WTC11 (cell line): ENCODE data around the gene CELSR3. TPM values are rescaled to one million over a fixed set of nuclear protein-coding genes. Genes with fewer than 3 reads are reported as not detected.

Source experiments
- ATAC-seq: fragments of 200-7000 bp; cut with Tn5 transposase; 2 replicates; pipeline ENCODE4 v1.10.0; 2021; ENCODE audit warnings: mild to moderate bottlenecking, moderate library complexity
- CTCF ChIA-PET: fragments of 300-600 bp; sonication (Branson Sonifier 250); formaldehyde crosslinking; loops from one replicate; lab custom pipeline; 2021; ENCODE audit warnings: antibody characterized with exemption; lab: Charles Lee
- POLR2A ChIA-PET: fragments of 350-600 bp; sonication (Branson Sonifier 250); formaldehyde crosslinking; loops from one replicate; lab custom pipeline; 2021; ENCODE audit warnings: antibody characterized with exemption; lab: Charles Lee
- DNase-seq: peaks from one replicate; pipeline ENCODE4 v3.0.0; 2021; ENCODE audit warnings: low spot score
- H3K27ac Mint-ChIP-seq: 2 replicates; pipeline ENCODE4 v1.8.0; 2021; ENCODE audit warnings: mixed read lengths
- H3K27me3 Mint-ChIP-seq: 2 replicates; pipeline ENCODE4 v1.8.0; 2021; ENCODE audit warnings: low read depth, mild to moderate bottlenecking, moderate library complexity, mixed read lengths
- H3K36me3 Mint-ChIP-seq: 2 replicates; pipeline ENCODE4 v1.8.0; 2021; ENCODE audit warnings: mixed read lengths
- H3K4me1 Mint-ChIP-seq: 2 replicates; pipeline ENCODE4 v1.8.0; 2022; ENCODE audit warnings: mixed read lengths
- H3K4me3 Mint-ChIP-seq: 2 replicates; pipeline ENCODE4 v1.8.0; 2021; ENCODE audit warnings: mild to moderate bottlenecking, moderate library complexity, mixed read lengths
- H3K9me3 Mint-ChIP-seq: 2 replicates; pipeline ENCODE4 v1.8.0; 2021; ENCODE audit warnings: mixed read lengths
- E2F5 ChIP-seq: sonication (generic); formaldehyde crosslinking; IDR thresholded peaks from 2 replicates; pipeline ENCODE4 v1.8.1; 2022; ENCODE audit warnings: mild to moderate bottlenecking, moderate library complexity, missing genetic modification reagents
- ELF4 ChIP-seq: sonication (generic); formaldehyde crosslinking; IDR thresholded peaks from 2 replicates; pipeline ENCODE4 v1.8.1; 2022; ENCODE audit warnings: low read depth, mild to moderate bottlenecking, moderate library complexity, missing genetic modification reagents
- ERG ChIP-seq: fragments of 250-450 bp; sonication (Bioruptor Pico); IDR thresholded peaks from 2 replicates; pipeline ENCODE4 v1.8.0; 2021; ENCODE audit warnings: mild to moderate bottlenecking
- ETV6 ChIP-seq: sonication (generic); formaldehyde crosslinking; IDR thresholded peaks from 2 replicates; pipeline ENCODE4 v1.8.1; 2022; ENCODE audit warnings: mild to moderate bottlenecking, missing genetic modification reagents
- GABPB1 ChIP-seq: sonication (generic); formaldehyde crosslinking; IDR thresholded peaks from 2 replicates; pipeline ENCODE4 v1.8.1; 2023; ENCODE audit warnings: mild to moderate bottlenecking, missing genetic modification reagents
- GRHL2 ChIP-seq: fragments of 250-450 bp; sonication (Bioruptor Pico); IDR thresholded peaks from 2 replicates; pipeline ENCODE4 v1.8.0; 2022; ENCODE audit warnings: mild to moderate bottlenecking, moderate library complexity; ENCODE audit not compliant: insufficient replicate concordance, severe bottlenecking
- JAZF1 ChIP-seq: fragments of 250-450 bp; sonication (Bioruptor Pico); IDR thresholded peaks from 2 replicates; pipeline ENCODE4 v1.9.0; 2021; ENCODE audit warnings: moderate library complexity, mild to moderate bottlenecking, inconsistent platforms
- JUN ChIP-seq: sonication (generic); formaldehyde crosslinking; IDR thresholded peaks from 2 replicates; pipeline ENCODE4 v1.8.0; 2023; ENCODE audit warnings: mild to moderate bottlenecking, missing genetic modification reagents
- MAX ChIP-seq: sonication (generic); formaldehyde crosslinking; IDR thresholded peaks from 2 replicates; pipeline ENCODE4 v1.8.0; 2022; ENCODE audit warnings: mild to moderate bottlenecking, missing genetic modification reagents
- MXD4 ChIP-seq: fragments of 250-450 bp; sonication (Bioruptor Pico); IDR thresholded peaks from 2 replicates; pipeline ENCODE4 v1.8.0; 2021; ENCODE audit warnings: mild to moderate bottlenecking, moderate library complexity, borderline replicate concordance
- MYBL2 ChIP-seq: sonication (generic); formaldehyde crosslinking; IDR thresholded peaks from 2 replicates; pipeline ENCODE4 v1.8.1; 2023; ENCODE audit warnings: mild to moderate bottlenecking, moderate library complexity, missing genetic modification reagents
- PREB ChIP-seq: sonication (generic); formaldehyde crosslinking; IDR thresholded peaks from 2 replicates; pipeline ENCODE4 v1.8.1; 2022; ENCODE audit warnings: mild to moderate bottlenecking, missing genetic modification reagents, moderate library complexity, borderline replicate concordance
- SMAD3 ChIP-seq: sonication (generic); formaldehyde crosslinking; IDR thresholded peaks from 2 replicates; pipeline ENCODE4 v1.8.0; 2022; ENCODE audit warnings: missing genetic modification reagents, mild to moderate bottlenecking, borderline replicate concordance
- TP53 ChIP-seq: sonication (generic); formaldehyde crosslinking; IDR thresholded peaks from 2 replicates; pipeline ENCODE4 v1.8.1; 2023; ENCODE audit warnings: mild to moderate bottlenecking, missing genetic modification reagents
- ZNF121 ChIP-seq: sonication (generic); formaldehyde crosslinking; IDR thresholded peaks from 2 replicates; pipeline ENCODE4 v1.8.0; 2023; ENCODE audit warnings: missing genetic modification reagents
- ZNF317 ChIP-seq: sonication (generic); formaldehyde crosslinking; IDR thresholded peaks from 2 replicates; pipeline ENCODE4 v1.8.1; 2023; ENCODE audit warnings: low read depth, mild to moderate bottlenecking, moderate library complexity, missing genetic modification reagents, borderline replicate concordance
- ZNF416 ChIP-seq: fragments of 250-450 bp; sonication (Bioruptor Pico); IDR thresholded peaks from 2 replicates; pipeline ENCODE4 v1.9.0; 2021; ENCODE audit warnings: mild to moderate bottlenecking, inconsistent platforms
- ZNF423 ChIP-seq: fragments of 250-450 bp; sonication (Bioruptor Pico); IDR thresholded peaks from 2 replicates; pipeline ENCODE4 v2.1.2; 2022; ENCODE audit warnings: mild to moderate bottlenecking, moderate library complexity
- total RNA-seq: library from RNA; stranded (reverse); gene quantifications from 3 replicates; pipeline ENCODE4 v1.2.3, GENCODE V29; 2021
- TF ChIP-seq, protein P1 (sequence below): sonication (generic); formaldehyde crosslinking; IDR thresholded peaks from 2 replicates; pipeline ENCODE4 v1.8.1; 2022; ENCODE audit warnings: low read depth, mild to moderate bottlenecking, moderate library complexity, missing genetic modification reagents, borderline replicate concordance
- TF ChIP-seq, protein P2 (sequence below): fragments of 250-450 bp; sonication (Bioruptor Pico); IDR thresholded peaks from 2 replicates; pipeline ENCODE4 v1.9.0; 2021; ENCODE audit warnings: mild to moderate bottlenecking

CELSR3 gene
- total RNA-seq, 1 experiment from 2014 or later: 27.9 TPM

DNA sequence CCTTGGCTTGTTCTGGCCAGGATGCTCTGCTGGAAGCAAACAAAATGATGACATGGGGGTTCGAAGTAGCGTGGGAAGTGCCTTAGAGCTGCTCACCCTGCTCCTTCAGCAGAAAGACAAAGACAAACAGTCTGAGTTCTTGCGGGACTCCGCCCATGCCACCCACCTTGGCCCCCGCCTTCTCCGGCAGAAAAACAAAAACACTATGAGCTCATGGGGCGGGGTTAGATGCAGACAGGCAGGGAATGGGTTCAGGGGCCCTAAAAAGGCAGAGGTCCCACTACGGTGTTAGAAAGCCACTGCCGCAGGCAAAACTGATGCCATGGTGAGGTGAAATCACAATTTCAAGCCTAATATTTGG, 32.7 kb upstream of the CELSR3 start:
- POLR2A ChIA-PET: interaction anchor here (0.7 to 1.6 kb wide), 3 partner anchors 10 to 22 kb away, joined by 3 to 6 read pairs (median 3); partner anchors contain the start of gene NCKIPSD
- peak overlapping the region; percentile 42 for H3K4me3 Mint-ChIP-seq
- peak; percentile 89 for ATAC-seq

GRCh38 chr3:48694610-48695392, 32.1 kb upstream of the CELSR3 start:
- H3K4me1 Mint-ChIP-seq: peaks cover 24% of the 10 kb centered on the region
- peaks cover 65% of the 10 kb centered on the region for H3K36me3 Mint-ChIP-seq
- POLR2A ChIA-PET: interaction anchor here (0.7 to 1.6 kb wide), 3 partner anchors 9 to 23 kb away, joined by 3 to 6 read pairs (median 3); partner anchors contain the start of gene NCKIPSD
- TF ChIP-seq ETV6 (CRISPR knock-in tag) (no peak), ZNF121 (CRISPR knock-in tag) (no peak), PREB (CRISPR knock-in tag) (no peak), E2F5 (no peak), JUN (0 out of 2 replicates have a peak, but pooled peaks have one; percentile 33)
- TF ChIP-seq, all 79 proteins: peak for 1
- Mint-ChIP-seq H3K9me3 (no peaks in the 10 kb centered on the region), H3K4me3 (peak overlapping the region; percentile 42), H3K27me3 (no peaks in the 10 kb centered on the region), H3K27ac (peak overlapping the region; percentile 94)
- DNase-seq: peak; percentile 20
- peak; percentile 26 for ATAC-seq
- CTCF ChIA-PET: interaction anchor here (0.8 to 3.5 kb wide), 7 partner anchors 9 to 293 kb away, joined by 3 to 26 read pairs (median 7); partner anchors contain the start of genes IP6K2, NCKIPSD and SLC26A6

More for the DNA sequence above, 32.7 kb upstream of the CELSR3 start:
- no peaks in the 10 kb centered on the region for H3K27me3 Mint-ChIP-seq
- peaks cover 61% of the 10 kb centered on the region for H3K36me3 Mint-ChIP-seq
- peaks cover 29% of the 10 kb centered on the region for H3K4me1 Mint-ChIP-seq
- peak overlapping the region; percentile 94 for H3K27ac Mint-ChIP-seq
- H3K9me3 Mint-ChIP-seq: no peaks in the 10 kb centered on the region
- CTCF ChIA-PET: interaction anchor here (0.8 to 3.5 kb wide), 9 partner anchors 9 to 476 kb away, joined by 3 to 26 read pairs (median 5); partner anchors contain the start of genes IP6K2, KLHDC8B, NCKIPSD and NDUFAF3
- DNase-seq: peak; percentile 80
- TF ChIP-seq ETV6 (CRISPR knock-in tag): no peak
- TF ChIP-seq MAX (CRISPR knock-in tag): 0 out of 2 replicates have a peak, but pooled peaks have one; percentile 23

GRCh38 chr3:48693826-48694225, 31.1 kb upstream of the CELSR3 start:
- POLR2A ChIA-PET: no interaction called here
- Mint-ChIP-seq H3K4me1 (peaks cover 21% of the 10 kb centered on the region), H3K9me3 (no peaks in the 10 kb centered on the region), H3K27me3 (no peaks in the 10 kb centered on the region), H3K27ac (peak overlapping the region; percentile 63; the same call in 1 of the 2 replicates), H3K36me3 (peaks cover 67% of the 10 kb centered on the region), H3K4me3 (no peak overlapping the region)
- no peak for TF ChIP-seq ZNF416
- no peak for TF ChIP-seq SMAD3 (CRISPR knock-in tag)
- no peak for TF ChIP-seq GABPB1 (CRISPR knock-in tag)
- ATAC-seq (no peak), DNase-seq (no peak)
- CTCF ChIA-PET: no interaction called here

GRCh38 chr3:48692551-48692950, 29.9 kb upstream of the CELSR3 start:
- H3K36me3 Mint-ChIP-seq: peaks cover 71% of the 10 kb centered on the region

DNA sequence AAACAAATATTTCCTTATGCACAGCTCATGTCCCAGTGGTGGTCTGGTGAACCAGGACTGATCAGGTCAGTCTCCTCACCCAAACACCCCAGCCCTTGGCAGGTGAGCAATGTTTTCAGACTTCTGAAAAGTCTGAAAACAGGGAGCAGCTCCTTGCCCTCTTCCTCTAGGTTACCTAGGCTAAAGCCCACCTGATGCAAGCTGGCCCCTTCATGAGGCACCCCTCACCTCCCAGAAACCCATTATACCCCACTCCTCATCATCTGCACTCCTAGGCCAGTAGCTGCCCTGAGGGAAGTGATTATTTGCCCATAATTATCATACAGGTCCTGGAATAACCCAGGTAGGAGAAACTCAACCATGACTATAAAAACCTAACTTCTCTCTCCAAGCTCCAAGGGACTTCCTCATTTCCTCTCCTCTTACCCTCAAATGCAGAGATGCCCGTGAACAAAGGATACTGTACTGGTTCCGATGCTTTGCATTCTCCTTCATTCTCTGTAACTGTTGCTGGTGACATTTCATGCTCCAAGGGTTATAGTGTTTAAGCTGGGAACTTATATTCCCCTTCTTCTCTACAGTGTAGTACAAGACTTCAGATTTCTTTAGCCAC, 28.3 kb upstream of the CELSR3 start:
- CTCF ChIA-PET: interaction anchor here (0.5 kb wide), 1 partner anchor 12 kb away, joined by 3 read pairs; no protein-coding TSS in a partner anchor
- H3K27ac Mint-ChIP-seq: no peak overlapping the region
- H3K9me3 Mint-ChIP-seq: no peaks in the 10 kb centered on the region
- H3K27me3 Mint-ChIP-seq: no peaks in the 10 kb centered on the region
- DNase-seq: no peak
- POLR2A ChIA-PET: no interaction called here
- peaks cover 16% of the 10 kb centered on the region for H3K4me1 Mint-ChIP-seq
- no peak for ATAC-seq
- peaks cover 66% of the 10 kb centered on the region for H3K36me3 Mint-ChIP-seq
- H3K4me3 Mint-ChIP-seq: no peak overlapping the region
- TF ChIP-seq, protein P1, sequence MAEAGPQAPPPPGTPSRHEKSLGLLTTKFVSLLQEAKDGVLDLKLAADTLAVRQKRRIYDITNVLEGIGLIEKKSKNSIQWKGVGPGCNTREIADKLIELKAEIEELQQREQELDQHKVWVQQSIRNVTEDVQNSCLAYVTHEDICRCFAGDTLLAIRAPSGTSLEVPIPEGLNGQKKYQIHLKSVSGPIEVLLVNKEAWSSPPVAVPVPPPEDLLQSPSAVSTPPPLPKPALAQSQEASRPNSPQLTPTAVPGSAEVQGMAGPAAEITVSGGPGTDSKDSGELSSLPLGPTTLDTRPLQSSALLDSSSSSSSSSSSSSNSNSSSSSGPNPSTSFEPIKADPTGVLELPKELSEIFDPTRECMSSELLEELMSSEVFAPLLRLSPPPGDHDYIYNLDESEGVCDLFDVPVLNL (CRISPR knock-in tag): no peak
- no peak for TF ChIP-seq MYBL2 (CRISPR knock-in tag)
- no peak for TF ChIP-seq ETV6 (CRISPR knock-in tag)
- no peak for TF ChIP-seq ZNF317 (CRISPR knock-in tag)
- TF ChIP-seq, protein P2, sequence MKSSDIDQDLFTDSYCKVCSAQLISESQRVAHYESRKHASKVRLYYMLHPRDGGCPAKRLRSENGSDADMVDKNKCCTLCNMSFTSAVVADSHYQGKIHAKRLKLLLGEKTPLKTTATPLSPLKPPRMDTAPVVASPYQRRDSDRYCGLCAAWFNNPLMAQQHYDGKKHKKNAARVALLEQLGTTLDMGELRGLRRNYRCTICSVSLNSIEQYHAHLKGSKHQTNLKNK: no peak
- no peak for TF ChIP-seq GRHL2 (CRISPR knock-in tag)
- no peak for TF ChIP-seq ELF4 (CRISPR knock-in tag)
- no peak for TF ChIP-seq ERG (CRISPR knock-in tag)

More at GRCh38 chr3:48692551-48692950, 29.9 kb upstream of the CELSR3 start:
- H3K27me3 Mint-ChIP-seq: no peaks in the 10 kb centered on the region
- POLR2A ChIA-PET: no interaction called here
- no peak overlapping the region for H3K27ac Mint-ChIP-seq
- no peak for ATAC-seq
- TF ChIP-seq MXD4 (CRISPR knock-in tag): no peak
- TF ChIP-seq JAZF1 (CRISPR knock-in tag): no peak
- TF ChIP-seq ZNF423 (CRISPR knock-in tag): no peak
- TF ChIP-seq TP53 (CRISPR knock-in tag): no peak
- no peak for TF ChIP-seq GABPB1 (CRISPR knock-in tag)
- no peak for TF ChIP-seq GRHL2 (CRISPR knock-in tag)
- TF ChIP-seq, all 79 proteins: peak for 0
- DNase-seq: no peak
- H3K4me1 Mint-ChIP-seq: peaks cover 19% of the 10 kb centered on the region
- no peak overlapping the region for H3K4me3 Mint-ChIP-seq
- no peaks in the 10 kb centered on the region for H3K9me3 Mint-ChIP-seq
- CTCF ChIA-PET: no interaction called here
